NCI-H1105 (cell line): ENCODE data around the gene NOC3L.
A peak's percentile ranks its signal among the peaks of the same experiment; 100 is the strongest.
"Not testable (repeated sequence)": the region's sequence is repeated elsewhere in the genome, so short reads cannot be mapped to it uniquely, and the experiment has no call there.

ENCODE experiments used
- DNase-seq: peaks from one replicate; lab custom pipeline; 2025; lab: John Stamatoyannopoulos, UW

The NOC3L gene, protein sequence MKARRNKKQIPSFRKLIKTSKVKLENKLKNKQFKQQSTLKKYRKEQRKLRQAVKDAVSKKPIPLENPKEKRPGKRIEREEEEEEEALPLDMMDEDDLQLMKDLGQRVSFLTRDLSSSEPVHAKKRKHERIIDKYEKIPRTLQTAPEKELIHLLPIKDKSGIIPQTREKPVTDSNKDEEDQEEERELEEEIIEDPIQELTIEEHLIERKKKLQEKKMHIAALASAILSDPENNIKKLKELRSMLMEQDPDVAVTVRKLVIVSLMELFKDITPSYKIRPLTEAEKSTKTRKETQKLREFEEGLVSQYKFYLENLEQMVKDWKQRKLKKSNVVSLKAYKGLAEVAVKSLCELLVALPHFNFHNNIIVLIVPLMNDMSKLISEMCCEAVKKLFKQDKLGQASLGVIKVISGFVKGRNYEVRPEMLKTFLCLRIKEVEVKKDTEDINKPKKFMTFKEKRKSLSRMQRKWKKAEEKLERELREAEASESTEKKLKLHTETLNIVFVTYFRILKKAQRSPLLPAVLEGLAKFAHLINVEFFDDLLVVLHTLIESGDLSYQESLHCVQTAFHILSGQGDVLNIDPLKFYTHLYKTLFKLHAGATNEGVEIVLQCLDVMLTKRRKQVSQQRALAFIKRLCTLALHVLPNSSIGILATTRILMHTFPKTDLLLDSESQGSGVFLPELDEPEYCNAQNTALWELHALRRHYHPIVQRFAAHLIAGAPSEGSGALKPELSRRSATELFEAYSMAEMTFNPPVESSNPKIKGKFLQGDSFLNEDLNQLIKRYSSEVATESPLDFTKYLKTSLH

DNA sequence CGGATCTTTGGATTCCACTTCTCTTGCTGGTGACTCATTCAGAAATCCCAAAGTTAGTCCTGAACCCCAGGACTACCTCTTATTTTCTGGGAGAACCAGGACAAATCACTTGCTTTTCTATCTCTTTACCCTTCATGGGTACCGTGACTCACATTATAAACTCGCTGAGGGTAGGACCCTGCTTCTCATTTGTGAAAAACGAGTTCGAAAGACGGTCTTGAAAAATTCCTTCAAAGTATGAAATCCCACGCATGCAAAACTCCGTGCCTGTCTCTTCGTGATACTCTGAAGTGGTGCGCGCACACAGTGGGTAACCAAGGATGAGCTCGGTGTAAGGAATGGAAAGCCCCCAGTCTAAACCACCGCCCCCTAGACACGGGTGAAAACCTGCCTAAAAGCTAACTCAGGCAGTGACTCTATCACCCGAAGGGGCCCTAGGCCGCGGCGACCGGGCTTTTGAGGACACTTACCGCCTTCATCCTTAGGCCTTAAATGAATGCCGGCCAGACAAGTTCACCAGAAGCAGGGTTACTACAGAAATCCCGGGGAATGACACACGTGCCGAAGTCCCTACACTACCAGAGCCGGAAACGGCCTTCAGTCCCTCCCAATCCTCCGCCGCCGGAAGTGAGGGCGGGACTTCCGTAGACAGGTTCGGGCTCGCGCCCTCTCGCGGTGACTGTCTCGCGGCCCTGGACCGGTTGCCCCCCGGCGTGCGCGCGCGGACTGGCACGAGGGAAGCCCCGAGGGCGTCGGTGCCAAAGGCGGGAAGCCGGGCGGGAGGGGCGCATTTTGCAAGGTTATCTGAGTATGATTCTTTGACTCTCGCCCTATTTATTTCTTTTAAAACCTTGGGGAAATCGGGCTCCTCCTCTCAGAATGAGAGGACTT lies at the start of gene NOC3L:
Gene NOC3L, minus strand, starts transcription at position 580 of the 891 bp plus-strand sequence. Its CDS starts 101 bp downstream, at position 479.
- peak; percentile 77 for DNase-seq

DNA sequence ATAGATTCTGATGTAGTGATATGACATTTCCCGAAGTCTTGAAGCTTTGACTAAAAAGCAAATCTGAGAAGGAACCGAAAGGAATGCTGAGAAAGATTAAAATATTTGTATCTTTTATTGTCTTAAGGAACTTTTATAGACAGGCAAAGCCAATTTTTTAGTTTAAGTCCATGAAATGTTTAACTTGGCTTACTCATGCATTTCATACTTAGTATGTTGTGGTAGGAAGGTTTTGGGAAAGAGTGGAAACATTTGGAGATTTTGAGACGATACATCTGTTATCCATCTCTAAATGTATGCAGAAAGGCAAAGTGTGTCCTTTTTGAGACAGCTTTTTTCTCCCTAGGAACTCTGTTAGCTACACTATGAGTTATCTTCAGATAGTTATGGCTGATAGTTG lies 49.7 kb upstream of the NOC3L start:
- no peak for DNase-seq

DNA sequence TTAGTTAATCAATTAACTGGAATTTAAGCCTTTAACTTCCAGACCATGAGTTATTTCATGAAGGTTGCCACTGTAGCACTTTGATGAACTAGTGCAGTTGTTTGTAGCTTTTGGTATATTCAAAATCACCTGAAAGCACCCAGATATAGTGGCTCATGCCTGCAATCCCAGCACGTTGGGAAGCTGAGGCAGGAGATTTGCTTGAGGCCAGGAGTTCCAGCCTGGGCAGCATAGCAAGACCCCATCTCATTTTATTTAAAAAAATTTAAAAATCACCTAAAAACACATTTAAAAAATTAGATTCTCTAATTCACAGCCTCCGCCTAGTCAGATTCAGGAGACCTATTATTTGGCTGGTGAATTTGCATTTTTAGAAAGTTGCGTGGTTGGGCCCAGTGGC lies 48.6 kb upstream of the NOC3L start:
- DNase-seq, result no peak

GRCh38 chr10:94409021-94409657 lies 46.4 kb upstream of the NOC3L start:
- DNase-seq, result no peak

- DNase-seq, result no peak
Observed at GRCh38 chr10:94407668-94408067, 44.9 kb upstream of the NOC3L start.

DNA sequence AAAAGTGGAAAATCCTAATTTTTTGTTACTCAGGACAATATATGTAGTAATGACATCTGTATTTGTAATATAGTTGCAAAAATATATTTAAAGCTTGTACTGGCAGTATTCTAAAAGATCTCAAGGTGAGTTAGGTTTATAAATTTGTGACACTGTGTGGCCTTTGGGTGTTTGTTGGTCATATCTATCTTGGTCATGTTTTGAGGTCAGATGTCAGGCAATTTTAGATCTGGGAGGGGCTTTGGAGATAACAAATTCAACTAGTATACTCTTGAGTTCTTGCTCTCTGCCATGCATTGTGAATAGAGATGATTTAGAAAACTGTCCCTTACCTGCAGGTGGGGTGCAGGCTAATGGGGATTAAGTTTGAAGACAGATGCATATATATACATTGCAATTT lies 42.7 kb upstream of the NOC3L start:
- no peak for DNase-seq

- DNase-seq, result peak; percentile 1
Observed at GRCh38 chr10:94403380-94404213, 40.9 kb upstream of the NOC3L start.

GRCh38 chr10:94402843-94403379 lies 40.2 kb upstream of the NOC3L start:
- peak; percentile 8 for DNase-seq

- DNase-seq, result peak; percentile 75
Observed at GRCh38 chr10:94402204-94402842, 39.6 kb upstream of the NOC3L start, which contains the start of gene TBC1D12. Gene TBC1D12, plus strand, starts transcription at chr10:94402541. Its CDS starts 73 bp downstream, at chr10:94402614.

DNA sequence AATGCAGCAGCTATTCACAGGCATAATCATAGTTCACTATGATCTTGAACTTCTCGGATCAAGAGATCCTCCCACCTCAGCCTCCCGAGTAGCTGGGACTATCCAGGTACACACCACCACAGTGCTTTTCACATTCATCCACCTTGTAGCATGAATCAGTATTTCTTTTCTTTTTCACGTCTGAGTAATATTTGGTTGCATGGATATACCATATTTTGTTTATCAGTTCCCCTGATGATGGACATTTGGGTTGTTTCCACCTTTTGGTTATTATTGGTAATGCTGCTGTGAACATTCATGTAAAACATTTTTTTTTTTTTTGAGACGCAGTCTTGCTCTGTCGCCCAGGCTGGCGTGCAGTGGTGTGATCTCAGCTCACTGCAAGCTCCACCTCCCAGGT lies 36.0 kb upstream of the NOC3L start:
- no peak for DNase-seq

DNA sequence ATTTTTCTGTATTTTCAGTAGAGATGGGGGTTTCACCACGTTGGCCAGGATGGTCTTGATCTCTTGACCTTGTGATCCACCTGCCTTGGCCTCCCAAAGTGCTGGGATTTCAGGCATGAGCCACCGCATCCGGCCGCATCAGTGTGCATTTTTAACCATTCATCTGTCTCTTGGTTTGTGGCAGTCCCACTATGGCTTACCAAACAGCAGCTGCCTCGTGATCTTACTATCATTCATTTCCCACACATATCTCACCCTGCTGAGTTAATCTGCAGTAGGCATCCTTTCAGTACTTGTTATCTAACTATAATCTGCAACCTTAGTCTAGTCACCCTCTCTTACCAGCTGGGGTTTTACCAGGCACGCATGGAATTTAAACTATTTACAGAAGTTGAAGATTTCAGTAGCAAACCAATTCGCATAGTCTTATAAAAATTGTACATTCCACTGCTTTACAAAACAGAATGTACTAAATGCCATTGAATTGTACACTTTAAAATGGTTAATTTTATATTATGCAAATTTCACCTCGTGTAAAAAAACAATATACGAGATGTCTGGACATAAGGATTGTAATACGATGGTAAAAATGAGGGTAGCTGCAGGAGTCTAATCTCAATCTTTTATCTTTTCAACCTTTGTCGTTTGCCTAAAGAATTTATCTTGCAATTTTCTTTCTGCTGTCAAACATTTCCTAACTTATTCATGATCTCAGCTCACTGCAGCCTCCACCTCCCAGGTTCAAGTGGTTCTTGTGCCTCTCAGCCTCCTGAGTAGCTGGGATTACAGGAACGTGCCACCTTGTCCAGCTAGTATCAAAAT lies 35.0 kb upstream of the NOC3L start:
- no peak for DNase-seq

DNA sequence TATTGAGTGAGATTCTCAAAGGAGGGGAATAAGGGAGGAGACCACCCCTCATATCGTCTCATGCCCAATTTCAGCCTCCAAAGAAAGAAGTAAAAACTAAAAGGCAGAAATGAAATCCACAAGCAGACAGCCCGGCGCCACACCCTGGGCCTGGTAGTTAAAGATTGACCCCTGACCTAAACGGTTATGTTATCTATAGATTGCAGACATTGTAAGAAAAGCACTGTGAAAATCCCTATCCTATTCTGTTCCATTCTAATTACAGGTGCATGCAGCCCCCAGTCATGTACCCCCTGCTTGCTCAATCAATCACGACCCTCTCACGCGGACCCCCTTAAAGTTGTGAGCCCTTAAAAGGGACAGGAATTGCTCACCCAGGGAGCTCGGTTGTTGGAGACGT lies 29.4 kb upstream of the NOC3L start:
- not testable (repeated sequence) for DNase-seq

DNA sequence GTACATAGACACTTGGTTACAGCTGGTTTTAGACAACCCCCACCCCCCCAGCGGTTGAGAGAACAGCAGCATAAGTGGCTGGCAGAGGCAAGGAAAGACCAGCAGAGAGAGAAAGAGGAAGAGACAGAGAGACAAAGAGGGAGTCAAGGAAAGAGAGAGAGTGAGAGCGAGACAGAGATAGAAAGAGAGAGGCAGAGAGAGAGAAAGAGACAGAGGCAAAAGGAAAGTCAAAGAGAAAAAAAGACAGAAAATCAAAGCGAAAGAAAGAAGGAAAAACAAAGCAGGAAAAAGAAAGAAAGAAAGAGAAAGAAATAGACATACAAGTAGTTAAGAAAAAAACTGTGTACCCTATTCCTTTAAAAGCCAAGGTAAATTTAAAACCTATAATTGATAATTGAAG lies 23.0 kb upstream of the NOC3L start:
- DNase-seq, result not testable (repeated sequence)

- DNase-seq, result no peak
Observed at GRCh38 chr10:94383530-94383929, 20.8 kb upstream of the NOC3L start.

DNA sequence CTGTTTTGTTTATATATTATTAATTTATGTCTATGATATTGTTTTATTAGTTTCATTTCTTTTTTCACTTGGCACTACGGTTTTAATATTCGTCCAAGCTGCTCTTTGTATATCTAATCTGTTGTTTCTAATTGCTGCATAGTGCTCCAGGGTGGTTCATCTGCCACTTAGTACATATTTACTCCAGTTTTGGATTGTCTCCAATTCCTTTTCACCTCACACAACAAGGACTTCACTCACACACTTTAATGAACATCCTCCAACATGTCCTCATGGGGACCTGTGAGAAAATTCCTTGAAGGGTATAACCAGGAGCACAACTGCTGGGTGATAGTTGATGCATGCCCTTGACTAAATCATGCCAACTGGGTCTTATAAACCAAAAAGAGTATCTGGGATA lies 14.1 kb upstream of the NOC3L start:
- no peak for DNase-seq

DNA sequence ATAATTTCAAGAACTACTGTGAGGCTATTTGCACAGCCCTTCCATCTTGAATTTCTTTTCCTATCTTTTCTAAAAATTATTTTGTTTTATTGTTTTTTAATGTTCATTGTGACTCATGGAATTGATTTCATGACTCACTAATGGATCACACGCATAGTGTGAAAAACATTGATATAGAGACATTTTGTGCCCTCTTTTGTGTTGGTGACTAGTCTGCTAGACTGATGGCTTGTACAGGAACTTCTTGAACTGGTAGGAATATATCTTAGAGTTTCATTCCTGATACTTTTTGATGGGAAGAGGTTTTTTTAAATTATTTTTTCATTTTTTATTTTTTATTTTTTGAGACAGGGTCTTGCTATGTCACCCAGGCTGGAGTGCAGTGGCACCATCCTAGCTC lies 12.6 kb upstream of the NOC3L start:
- DNase-seq, result no peak

- no peak for DNase-seq
Observed at GRCh38 chr10:94370501-94370900, 7.8 kb upstream of the NOC3L start.

DNA sequence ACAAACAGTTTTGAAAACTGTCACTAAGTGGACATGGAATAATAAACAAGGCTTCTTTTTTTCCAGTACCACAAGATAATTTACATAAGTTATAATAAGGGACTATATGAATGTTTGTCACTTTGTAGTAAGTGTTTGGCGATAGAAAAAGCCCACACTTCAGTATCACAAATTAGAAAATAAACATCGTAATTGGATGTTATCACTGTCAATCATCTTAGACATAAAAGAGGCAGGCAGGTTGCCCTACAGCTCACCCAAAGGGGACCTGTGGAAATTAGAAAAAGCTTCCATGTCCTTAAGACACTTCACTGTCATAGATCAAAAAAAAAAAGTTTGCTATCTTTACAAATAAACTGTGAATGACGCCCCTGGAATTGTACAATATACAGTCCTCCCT lies 3.6 kb upstream of the NOC3L start:
- no peak for DNase-seq

DNA sequence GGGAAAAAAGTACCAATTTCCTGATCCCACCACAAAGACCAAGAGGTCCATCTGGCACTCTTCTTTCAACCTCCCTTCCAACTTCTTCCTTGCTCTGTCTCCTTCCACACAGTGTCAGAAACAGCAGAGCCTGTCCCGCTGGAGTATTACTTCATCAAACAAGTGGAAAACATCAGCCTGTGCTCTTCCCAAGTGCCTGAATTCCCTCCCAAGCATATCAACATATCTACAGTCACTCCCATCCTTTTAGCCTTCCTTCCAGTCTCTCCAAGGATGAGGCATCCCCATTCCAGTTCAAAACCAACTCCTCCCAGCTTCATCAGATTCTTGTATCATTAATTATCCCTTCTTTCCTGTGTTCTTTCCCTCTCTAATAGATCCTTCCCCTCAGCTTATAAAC lies 1.7 kb upstream of the NOC3L start:
- no peak for DNase-seq
